Measurements from ENCODE around the gene ATP9B. TPM values are rescaled to one million over a fixed set of nuclear protein-coding genes. Genes with fewer than 3 reads are reported as not detected.

Gene ATP9B
- total RNA-seq, 3 donors from 2014 or later (not counting 1 experiment from before 2014, with no cell fraction given) = 66.0 to 78.9 (median 68.0) TPM

DNA sequence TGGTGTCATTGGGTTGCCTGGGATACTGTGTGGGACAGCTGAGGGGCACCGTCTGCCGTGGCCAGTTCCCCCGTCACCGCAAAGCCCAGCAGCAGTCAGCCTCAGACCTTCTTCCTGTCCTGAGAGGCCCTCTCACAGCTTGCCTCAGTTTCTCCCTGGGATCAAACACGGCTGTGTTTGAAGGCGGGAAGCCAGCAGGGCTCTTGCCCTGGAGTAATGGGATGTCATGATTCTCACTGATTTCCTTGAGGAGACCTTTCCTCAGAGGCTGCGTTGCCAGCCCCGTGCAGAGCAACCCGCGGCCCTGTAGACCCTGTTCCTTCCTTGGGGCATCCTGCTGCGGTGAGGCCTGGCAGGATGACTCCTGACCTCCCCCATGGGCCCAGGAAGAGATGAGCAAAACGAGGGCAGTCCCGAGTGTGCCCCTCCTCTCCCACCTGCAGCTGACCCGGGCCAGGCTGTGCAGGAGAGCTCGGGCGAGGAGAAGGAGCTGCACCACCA is 312.7 kb downstream of the ATP9B start:
- WGBS (ENCODE audit: insufficient coverage) = 92% methylated on average over 16 of the region's 16 CpGs
- DNase-seq = no peak

DNA sequence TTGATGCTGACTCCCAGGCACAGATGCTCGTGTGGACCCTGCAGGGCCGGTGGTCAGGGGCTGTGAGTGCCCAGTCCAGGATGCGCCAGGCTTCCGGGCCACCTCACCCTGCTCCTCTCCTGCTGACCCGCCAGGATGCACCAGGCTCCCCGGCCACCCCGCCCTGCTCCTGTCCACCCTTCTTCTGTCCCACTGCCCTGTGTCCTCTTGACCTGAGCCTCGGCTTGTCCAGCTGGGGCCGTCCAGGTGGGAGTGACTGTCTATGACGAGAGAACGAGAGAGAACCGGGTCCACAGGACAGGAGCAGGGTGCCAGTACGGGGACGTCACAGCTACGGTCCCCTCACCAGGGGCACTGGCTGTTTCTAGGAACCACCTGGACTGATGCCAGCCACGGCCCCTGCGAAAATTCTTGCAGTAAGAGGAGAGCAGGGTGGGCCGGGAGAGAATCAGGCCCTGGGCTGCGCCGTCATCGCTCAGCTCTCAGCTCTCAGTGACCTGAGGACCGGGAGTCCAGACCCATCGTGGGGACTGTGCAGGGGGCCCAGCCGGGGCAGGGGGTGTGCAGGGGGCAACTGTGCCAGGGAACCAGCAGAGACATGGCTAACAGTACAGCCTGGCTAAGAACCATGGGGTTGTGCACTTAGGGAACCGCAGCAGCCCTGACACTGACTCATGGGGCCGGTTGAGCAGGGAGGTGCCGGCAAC is 313.6 kb downstream of the ATP9B start:
- Histone ChIP-seq H3K4me1 (ENCODE audit: control insufficient read depth, insufficient read depth, low read length) (peaks cover 8% of the 10 kb centered on the region), H3K27me3 (ENCODE audit: control insufficient read depth, insufficient read depth, low read length) (peaks cover 3% of the 10 kb centered on the region), H3K4me3 (ENCODE audit: low read length) (no peak overlapping the region), H3K9me3 (ENCODE audit: control insufficient read depth, insufficient read depth, low read length) (no peaks in the 10 kb centered on the region), H3K36me3 (ENCODE audit: control insufficient read depth, insufficient read depth, low read length) (no peaks in the 10 kb centered on the region), H3K27ac (ENCODE audit: low read length) (no peak overlapping the region)
- intact Hi-C loops (cut with micrococcal nuclease) = no loop called here
- H3K27me3 Mint-ChIP-seq (ENCODE audit: low read depth in 2 of 2) = peaks cover 6% of the 10 kb centered on the region in 2 donors
- 92% methylated on average over 27 of the region's 27 CpGs for WGBS (ENCODE audit: insufficient coverage)
- peaks cover 5 to 16% of the 10 kb centered on the region in 2 donors for H3K4me1 Mint-ChIP-seq
- H3K9me3 Mint-ChIP-seq = no peaks in the 10 kb centered on the region
- ATAC-seq = no peak
- no peak overlapping the region for H3K27ac Mint-ChIP-seq
- TF ChIP-seq, protein P1, sequence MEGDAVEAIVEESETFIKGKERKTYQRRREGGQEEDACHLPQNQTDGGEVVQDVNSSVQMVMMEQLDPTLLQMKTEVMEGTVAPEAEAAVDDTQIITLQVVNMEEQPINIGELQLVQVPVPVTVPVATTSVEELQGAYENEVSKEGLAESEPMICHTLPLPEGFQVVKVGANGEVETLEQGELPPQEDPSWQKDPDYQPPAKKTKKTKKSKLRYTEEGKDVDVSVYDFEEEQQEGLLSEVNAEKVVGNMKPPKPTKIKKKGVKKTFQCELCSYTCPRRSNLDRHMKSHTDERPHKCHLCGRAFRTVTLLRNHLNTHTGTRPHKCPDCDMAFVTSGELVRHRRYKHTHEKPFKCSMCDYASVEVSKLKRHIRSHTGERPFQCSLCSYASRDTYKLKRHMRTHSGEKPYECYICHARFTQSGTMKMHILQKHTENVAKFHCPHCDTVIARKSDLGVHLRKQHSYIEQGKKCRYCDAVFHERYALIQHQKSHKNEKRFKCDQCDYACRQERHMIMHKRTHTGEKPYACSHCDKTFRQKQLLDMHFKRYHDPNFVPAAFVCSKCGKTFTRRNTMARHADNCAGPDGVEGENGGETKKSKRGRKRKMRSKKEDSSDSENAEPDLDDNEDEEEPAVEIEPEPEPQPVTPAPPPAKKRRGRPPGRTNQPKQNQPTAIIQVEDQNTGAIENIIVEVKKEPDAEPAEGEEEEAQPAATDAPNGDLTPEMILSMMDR (IDR thresholded peaks at IDR 0.05) = no peak
- H3K36me3 Mint-ChIP-seq = peaks cover 6% of the 10 kb centered on the region
- no peak for DNase-seq
- H3K4me3 Mint-ChIP-seq = no peak overlapping the region

More for the DNA sequence above, 312.7 kb downstream of the ATP9B start:
- Mint-ChIP-seq H3K27me3 (ENCODE audit: low read depth in 2 of 2) (no peaks in the 10 kb centered on the region), H3K4me1 (peaks cover 5 to 16% of the 10 kb centered on the region in 2 donors), H3K4me3 (no peak overlapping the region), H3K9me3 (no peaks in the 10 kb centered on the region), H3K27ac (no peak overlapping the region), H3K36me3 (peaks cover 7% of the 10 kb centered on the region)
- no peaks in the 10 kb centered on the region for H3K27me3 ChIP-seq (ENCODE audit: control insufficient read depth, insufficient read depth, low read length)
- no peak overlapping the region for H3K4me3 ChIP-seq (ENCODE audit: low read length)
- peaks cover 8% of the 10 kb centered on the region for H3K4me1 ChIP-seq (ENCODE audit: control insufficient read depth, insufficient read depth, low read length)
- intact Hi-C loops (cut with micrococcal nuclease) = no loop called here
- H3K36me3 ChIP-seq (ENCODE audit: control insufficient read depth, insufficient read depth, low read length) = peaks cover 4% of the 10 kb centered on the region
- no peak overlapping the region for H3K27ac ChIP-seq (ENCODE audit: low read length)
- no peak for ATAC-seq
- TF ChIP-seq, protein P1 (IDR thresholded peaks at IDR 0.05) = no peak
- H3K9me3 ChIP-seq (ENCODE audit: control insufficient read depth, insufficient read depth, low read length) = no peaks in the 10 kb centered on the region

DNA sequence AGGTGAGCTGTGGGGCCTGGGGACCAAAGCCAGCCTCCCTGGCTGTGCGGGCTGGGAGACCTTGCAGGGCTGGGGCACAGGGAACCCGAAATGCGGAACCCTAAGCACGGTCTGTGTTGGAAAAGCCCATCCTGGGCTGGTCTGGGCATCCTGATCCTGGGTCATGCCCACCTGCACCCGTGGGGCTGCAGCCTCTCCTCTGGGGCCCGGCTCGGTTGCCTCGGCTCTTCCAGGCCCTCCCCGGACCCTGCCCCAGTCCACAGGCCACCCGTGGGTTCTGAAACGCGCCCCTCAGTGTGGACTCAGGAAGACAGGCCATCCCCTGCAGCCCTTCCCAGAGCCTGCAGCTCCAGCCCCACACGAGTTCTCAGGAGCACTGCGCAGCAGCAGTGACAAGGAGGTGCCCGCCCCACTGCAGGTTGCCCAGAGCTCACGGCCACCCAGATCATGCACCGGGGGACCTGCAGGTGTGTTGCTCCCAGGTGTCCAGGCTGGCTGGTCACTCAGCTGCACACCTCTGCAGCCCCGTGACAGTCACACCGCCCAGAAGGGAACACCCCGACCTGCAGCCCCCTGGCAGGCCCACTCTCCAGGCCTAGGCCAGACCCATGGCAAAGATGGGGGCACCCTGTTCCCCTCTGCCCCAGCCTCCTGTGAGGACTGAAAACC is 314.3 kb downstream of the ATP9B start:
- TF ChIP-seq, protein P1 (IDR thresholded peaks at IDR 0.05) = no peak
- Histone ChIP-seq H3K36me3 (ENCODE audit: control insufficient read depth, insufficient read depth, low read length) (no peaks in the 10 kb centered on the region), H3K27me3 (ENCODE audit: control insufficient read depth, insufficient read depth, low read length) (peaks cover 3% of the 10 kb centered on the region), H3K9me3 (ENCODE audit: control insufficient read depth, insufficient read depth, low read length) (no peaks in the 10 kb centered on the region), H3K27ac (ENCODE audit: low read length) (no peak overlapping the region), H3K4me3 (ENCODE audit: low read length) (no peak overlapping the region), H3K4me1 (ENCODE audit: control insufficient read depth, insufficient read depth, low read length) (peaks cover 8% of the 10 kb centered on the region)
- H3K27me3 Mint-ChIP-seq (ENCODE audit: low read depth in 2 of 2) = peaks cover 10% of the 10 kb centered on the region in 2 donors
- ATAC-seq = no peak
- DNase-seq = no peak
- no peak overlapping the region for H3K4me3 Mint-ChIP-seq
- WGBS (ENCODE audit: insufficient coverage) = 91% methylated on average over 20 of the region's 20 CpGs
- no peaks in the 10 kb centered on the region for H3K36me3 Mint-ChIP-seq
- H3K4me1 Mint-ChIP-seq = peaks cover 5 to 16% of the 10 kb centered on the region in 2 donors
- intact Hi-C loops (cut with micrococcal nuclease) = no loop called here
- no peaks in the 10 kb centered on the region for H3K9me3 Mint-ChIP-seq
- H3K27ac Mint-ChIP-seq = no peak overlapping the region

Data from natural killer cell (primary cell).